Renal cortex interstitium (tissue), 15 donors: ENCODE results near the gene AWAT1. TPM values are rescaled to one million over a fixed set of nuclear protein-coding genes. Genes with fewer than 3 reads are reported as not detected.
"Not testable (repeated sequence)": the region's sequence is repeated elsewhere in the genome, so short reads cannot be mapped to it uniquely, and the experiment has no call there.

Source experiments
- DNase-seq, 11 donors: peaks; one replicate each; pipeline ENCODE4 v3.0.0-alpha.2; 2013; ENCODE audit warnings: low read depth in 9 of 11, low spot score in 4 of 11; ENCODE audit errors: extremely low read depth in 1 of 11
- long read RNA-seq, 16 experiments: transcript quantifications; one replicate each; lab custom pipeline, GENCODE V29; 2026
- polyA plus RNA-seq, 3 donors: library from polyadenylated mRNA; unstranded; fragments of 120-200 nt; gene quantifications; one replicate each; pipeline ENCODE4 v1.2.1, GENCODE V29; 2013; ENCODE audit not compliant: insufficient read length in 3 of 3

The AWAT1 gene
- polyA plus RNA-seq: not detected
- long read RNA-seq, donor 1: 0 reads
- long read RNA-seq, donor 2: 0 reads
- long read RNA-seq, donor 3: 0 reads
- long read RNA-seq, donor 4: 0 reads
- long read RNA-seq, donor 5: 0 reads
- long read RNA-seq, donor 6: 0 reads
- long read RNA-seq, donor 7: 0 reads
- long read RNA-seq, donor 8: 0 reads
- long read RNA-seq, donor 9: 0 reads
- long read RNA-seq, donor 10: 0 reads
- long read RNA-seq, donor 11: 0 reads
- long read RNA-seq, donor 12: 0 reads
- long read RNA-seq, donor 13: 0 reads
- long read RNA-seq, donor 14: 0 reads
- long read RNA-seq, donor 15: 0 reads
- long read RNA-seq, donor 16: 0 reads

GRCh38 chrX:70234355-70234754 lies at the start of gene AWAT1:
AWAT1 (plus strand) TSS chrX:70234655; CDS start chrX:70234696, 41 bp downstream.
- no peak for DNase-seq

- DNase-seq: no peak
These were observed 44.2 kb upstream of the AWAT1 start for GRCh38 chrX:70190225-70190624.

- DNase-seq: peak in 9 of 11 donors; percentile 1 to 11 (median 6)
These were observed 37.3 kb upstream of the AWAT1 start for GRCh38 chrX:70196961-70197720.

- no peak for DNase-seq
These were observed 32.7 kb upstream of the AWAT1 start for GRCh38 chrX:70201732-70202131.

- DNase-seq: no peak
These were observed 26.0 kb upstream of the AWAT1 start for GRCh38 chrX:70208479-70208878.

GRCh38 chrX:70209570-70209969 lies 24.9 kb upstream of the AWAT1 start:
- DNase-seq: not testable (repeated sequence)

- no peak for DNase-seq
These were observed 14.3 kb upstream of the AWAT1 start for GRCh38 chrX:70219938-70220764.

- no peak for DNase-seq
These were observed 8.4 kb upstream of the AWAT1 start for GRCh38 chrX:70226048-70226447.

- no peak for DNase-seq
These were observed 7.8 kb upstream of the AWAT1 start for GRCh38 chrX:70226687-70227086.

GRCh38 chrX:70231666-70232065 lies 2.8 kb upstream of the AWAT1 start:
- DNase-seq: no peak

GRCh38 chrX:70240751-70241150 lies 6.3 kb downstream of the AWAT1 start:
- DNase-seq: no peak

GRCh38 chrX:70241501-70241900 lies 7.0 kb downstream of the AWAT1 start:
- no peak for DNase-seq

- DNase-seq: not testable (repeated sequence)
These were observed 9.1 kb downstream of the AWAT1 start for GRCh38 chrX:70243601-70244000.

- no peak for DNase-seq
These were observed 10.4 kb downstream of the AWAT1 start for GRCh38 chrX:70244881-70245280.

GRCh38 chrX:70247252-70247651 lies 12.8 kb downstream of the AWAT1 start:
- no peak for DNase-seq

- DNase-seq: no peak
These were observed 18.0 kb downstream of the AWAT1 start for GRCh38 chrX:70252491-70252890.

GRCh38 chrX:70253377-70254062 lies 19.1 kb downstream of the AWAT1 start:
- DNase-seq: no peak

- no peak for DNase-seq
These were observed 19.6 kb downstream of the AWAT1 start for GRCh38 chrX:70254063-70254400.

GRCh38 chrX:70254909-70255308 lies 20.5 kb downstream of the AWAT1 start:
- no peak for DNase-seq
